NCI-H510A (cell line): ENCODE data around the gene MYCBP2.
"Not testable (repeated sequence)": the region's sequence is repeated elsewhere in the genome, so short reads cannot be mapped to it uniquely, and the experiment has no call there.

Experiments used
- DNase-seq: peaks from one replicate; lab custom pipeline; 2025; lab: John Stamatoyannopoulos, UW

The MYCBP2 gene

DNA sequence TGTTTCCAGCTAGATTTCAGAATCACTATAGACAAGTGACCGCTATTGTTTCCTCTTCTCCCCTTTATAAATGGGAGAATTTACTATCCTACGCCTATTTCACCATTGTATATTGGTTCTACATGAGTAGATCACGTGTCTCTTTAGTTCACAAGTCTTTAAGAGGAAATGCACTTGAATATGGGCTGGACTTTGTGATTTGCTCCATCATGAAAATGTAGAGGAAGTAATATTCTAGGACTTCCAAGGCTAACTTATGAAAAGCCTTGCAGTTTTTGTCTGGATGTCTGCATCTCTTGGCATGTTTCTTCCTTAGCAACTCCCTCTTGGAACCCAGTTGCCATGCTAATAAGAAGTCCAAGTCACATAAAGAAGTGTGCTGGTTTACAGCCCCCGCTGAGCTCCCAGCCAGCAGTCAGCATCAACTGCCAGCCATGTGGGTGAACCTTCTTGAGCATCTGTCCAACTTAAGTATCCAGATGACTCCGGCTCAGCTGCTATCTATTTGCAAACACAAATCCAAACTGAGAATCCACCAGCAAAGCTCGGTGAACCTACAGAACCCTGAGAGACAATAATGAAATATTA lies 295.1 kb downstream of the MYCBP2 start:
- no peak for DNase-seq

GRCh38 chr13:77029436-77029835 lies 297.5 kb downstream of the MYCBP2 start:
- no peak for DNase-seq

GRCh38 chr13:77028202-77028601 lies 298.7 kb downstream of the MYCBP2 start:
- peak; percentile 44 for DNase-seq

GRCh38 chr13:77026861-77027621 lies 299.9 kb downstream of the MYCBP2 start, which contains the start of gene FBXL3:
Gene FBXL3 (minus strand): TSS chr13:77027159. CDS start chr13:77021860, 5,299 bp downstream.
- DNase-seq = peak; percentile 63

DNA sequence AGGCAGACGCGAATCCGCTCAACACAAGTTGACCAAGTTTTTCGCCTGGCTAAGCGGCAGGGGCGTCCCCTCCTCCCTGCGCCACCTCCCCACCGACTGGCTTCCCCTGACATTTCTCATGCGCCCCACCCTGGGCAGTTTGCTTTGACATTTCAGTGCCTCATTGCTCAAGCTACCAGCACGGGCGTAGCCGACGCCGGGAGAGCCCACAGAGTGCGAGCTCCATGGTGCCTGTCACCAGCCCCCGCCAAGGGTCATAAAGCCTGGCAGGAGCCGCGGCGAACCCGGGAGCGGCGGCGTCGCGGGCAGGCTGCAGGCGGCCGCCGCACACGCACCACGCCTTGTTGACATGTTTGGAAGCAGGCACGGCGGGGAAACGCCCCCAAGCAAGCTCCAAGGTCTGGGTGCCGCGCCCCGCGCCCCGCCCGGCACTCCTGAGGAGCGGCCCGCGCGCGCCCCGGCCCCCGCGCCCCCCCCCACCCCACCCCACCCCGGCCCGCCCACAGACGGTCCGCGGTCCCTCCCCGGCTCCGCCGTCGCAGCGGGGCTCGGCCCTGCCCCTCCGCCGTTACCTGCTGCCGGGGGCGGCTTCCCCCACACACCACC lies 300.5 kb downstream of the MYCBP2 start:
- DNase-seq = peak; percentile 60

DNA sequence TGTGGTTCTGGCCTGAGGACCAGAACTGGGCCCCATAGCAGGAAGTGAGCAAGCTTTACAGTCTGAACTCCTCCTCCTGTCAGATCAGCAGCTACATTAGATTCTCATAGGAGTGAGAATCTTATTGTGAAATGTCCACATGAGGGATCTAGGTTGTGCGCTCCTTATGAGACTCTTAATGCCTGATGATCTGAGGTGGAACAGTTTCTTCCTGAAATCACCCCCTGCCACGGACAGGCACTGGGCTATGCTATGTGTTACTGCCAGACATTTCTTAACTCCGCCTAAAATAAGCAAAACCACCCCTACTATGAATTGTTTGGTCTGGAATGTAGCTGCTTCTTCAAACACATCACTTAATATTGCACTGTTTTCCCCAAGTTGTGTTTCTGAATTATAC lies 304.6 kb downstream of the MYCBP2 start:
- no peak for DNase-seq

DNA sequence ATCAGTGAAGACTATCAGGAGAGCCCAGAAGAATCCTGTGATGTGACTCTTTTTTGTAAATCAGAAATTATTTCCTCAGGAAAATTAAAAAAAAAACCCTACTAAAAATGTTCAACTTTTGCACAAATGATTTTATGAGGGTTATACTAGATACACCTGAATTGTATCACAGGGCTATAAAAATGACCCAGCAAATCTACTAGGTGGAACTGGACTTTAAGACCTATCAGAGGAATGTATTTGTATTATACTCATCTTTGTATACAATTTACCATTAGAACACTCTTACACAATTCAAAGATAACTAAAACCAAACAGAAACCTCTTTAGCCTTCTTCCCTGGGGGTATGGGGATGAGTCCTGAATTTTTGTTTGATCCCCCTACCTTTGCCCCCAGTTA lies 307.1 kb downstream of the MYCBP2 start:
- no peak for DNase-seq

DNA sequence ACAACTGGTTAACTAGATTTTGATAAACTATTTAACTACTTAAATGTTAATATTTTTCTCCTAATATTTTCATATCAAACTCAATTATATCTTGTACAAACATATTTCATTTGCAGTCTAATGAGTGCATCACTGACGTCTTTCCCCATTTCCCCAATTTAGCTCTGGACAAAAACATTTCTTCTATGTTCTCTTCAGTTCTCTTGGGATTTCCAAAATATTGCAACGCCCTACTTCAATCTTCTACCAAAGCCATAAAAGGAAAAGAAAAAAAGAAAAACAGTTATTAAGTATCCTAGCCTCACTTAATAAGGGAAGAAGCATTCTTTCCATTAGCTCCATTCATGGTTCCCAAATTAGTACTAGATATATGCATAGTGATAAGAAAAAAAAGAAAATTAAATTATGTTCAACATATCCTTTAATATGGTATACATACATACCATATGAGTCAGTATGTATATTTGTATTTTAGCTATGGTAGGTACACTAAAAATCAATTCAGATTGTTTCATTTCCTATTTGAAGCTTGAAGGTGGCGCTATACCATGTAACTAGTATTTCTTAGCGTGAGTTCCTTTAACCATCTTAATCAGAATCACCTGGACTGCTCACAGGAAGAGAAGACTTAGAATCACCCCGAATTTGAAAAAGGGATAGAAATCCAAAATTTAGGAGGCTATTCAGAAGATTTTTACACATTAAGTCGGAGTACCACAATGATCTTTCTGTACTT lies 309.8 kb downstream of the MYCBP2 start:
- no peak for DNase-seq

- DNase-seq = no peak
Observed at GRCh38 chr13:77016251-77016812, 310.6 kb downstream of the MYCBP2 start.

GRCh38 chr13:77014906-77015685 lies 311.8 kb downstream of the MYCBP2 start:
- no peak for DNase-seq

DNA sequence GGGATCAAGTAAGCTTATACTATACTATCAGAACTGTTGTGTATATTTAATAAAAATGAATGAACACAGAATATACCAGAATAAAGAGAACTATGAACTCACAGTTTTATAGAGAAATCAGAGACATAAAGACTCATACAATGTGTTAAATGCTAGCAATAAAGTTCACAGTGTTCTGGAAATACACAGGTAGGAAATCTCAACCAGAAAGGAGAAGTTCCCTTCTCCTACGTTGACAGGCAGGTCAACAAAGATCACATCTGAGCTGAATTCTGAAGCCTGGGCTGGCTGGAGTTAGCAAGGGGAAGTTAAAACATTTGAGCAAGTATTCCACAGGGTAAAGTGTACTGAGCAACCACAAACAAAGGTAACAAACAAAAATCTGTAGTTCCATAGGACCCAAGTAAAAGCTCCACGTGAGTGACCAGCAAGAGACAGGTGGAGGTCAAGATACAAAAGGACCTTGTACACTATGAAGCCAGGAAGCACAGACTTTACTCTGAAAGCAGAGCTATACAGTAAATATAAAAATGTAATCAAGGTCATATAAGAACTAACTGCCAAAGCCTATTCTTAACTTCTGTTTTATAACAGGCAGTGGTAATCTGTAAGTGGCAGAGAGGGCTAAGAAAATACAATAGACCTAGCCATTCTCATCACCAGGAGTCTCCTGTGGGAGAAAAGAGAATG lies 312.9 kb downstream of the MYCBP2 start:
- no peak for DNase-seq

- not testable (repeated sequence) for DNase-seq
Observed at GRCh38 chr13:77009719-77010118, 317.2 kb downstream of the MYCBP2 start.

DNA sequence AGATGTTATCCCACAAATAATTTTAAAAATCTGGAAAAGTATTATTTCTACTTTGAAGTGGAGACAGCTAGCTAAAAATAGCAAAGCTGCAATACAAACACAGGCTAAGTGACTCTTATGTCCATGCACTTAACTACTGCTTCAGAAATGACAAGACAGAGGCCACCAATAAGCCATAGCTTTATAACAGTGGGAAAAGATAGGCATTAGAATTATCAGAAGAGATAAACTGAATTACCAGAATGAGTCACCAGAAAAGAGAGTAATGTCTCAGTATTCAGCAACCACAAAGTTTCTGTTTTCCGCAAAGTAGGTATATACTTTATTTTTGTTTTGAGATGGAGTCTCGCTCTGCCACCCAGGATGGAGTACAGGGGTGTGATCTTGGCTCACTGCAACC lies 317.9 kb downstream of the MYCBP2 start:
- no peak for DNase-seq

GRCh38 chr13:77008337-77008736 lies 318.6 kb downstream of the MYCBP2 start:
- not testable (repeated sequence) for DNase-seq

DNA sequence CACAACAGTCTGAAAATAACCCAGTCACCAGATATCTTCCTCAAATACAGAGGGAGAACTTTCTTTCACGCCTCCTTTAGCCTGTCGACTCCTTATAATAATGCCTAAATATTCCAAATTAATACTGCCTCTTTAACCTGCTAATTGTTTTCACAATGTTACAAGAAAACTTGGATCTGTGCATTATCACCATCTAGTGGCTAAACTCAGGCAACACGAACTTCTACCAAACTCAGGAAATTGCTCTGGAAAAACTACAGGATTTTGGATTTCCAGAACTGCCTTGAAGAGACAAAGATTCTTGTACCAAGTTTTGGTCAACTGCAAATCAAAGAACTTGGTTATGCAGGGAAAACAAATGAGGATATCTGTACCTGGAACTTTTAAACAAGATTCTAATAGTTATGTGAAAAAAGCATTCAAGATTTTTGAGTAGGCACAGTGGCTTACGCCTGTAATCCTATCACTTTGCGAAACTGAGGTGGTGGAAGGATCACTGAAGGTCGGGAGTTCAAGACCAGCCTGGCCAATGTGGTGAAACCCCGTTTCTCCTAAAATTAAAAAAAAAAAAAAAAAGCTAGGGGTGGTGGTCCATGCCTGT lies 324.2 kb downstream of the MYCBP2 start:
- no peak for DNase-seq

GRCh38 chr13:77001963-77002587 lies 324.8 kb downstream of the MYCBP2 start:
- DNase-seq = no peak

DNA sequence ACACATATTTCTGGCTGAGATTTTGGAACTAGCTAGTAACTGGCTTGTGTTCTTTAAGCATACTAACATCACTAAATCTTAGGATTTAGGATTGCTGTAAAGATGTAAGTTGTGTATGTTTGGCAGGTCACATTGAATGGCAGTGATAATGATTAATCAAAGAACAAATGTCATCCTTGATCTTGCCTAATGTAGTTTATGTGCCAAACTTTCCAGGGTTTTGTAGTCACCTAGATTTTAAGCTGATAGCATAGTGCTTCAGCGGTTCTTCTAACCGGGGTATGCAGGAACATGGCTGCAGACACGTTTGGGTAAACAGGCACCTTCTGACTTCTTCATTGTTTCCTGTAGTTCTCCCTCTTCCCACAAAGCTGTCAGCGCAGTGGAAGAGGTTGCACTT lies 325.4 kb downstream of the MYCBP2 start:
- no peak for DNase-seq

DNA sequence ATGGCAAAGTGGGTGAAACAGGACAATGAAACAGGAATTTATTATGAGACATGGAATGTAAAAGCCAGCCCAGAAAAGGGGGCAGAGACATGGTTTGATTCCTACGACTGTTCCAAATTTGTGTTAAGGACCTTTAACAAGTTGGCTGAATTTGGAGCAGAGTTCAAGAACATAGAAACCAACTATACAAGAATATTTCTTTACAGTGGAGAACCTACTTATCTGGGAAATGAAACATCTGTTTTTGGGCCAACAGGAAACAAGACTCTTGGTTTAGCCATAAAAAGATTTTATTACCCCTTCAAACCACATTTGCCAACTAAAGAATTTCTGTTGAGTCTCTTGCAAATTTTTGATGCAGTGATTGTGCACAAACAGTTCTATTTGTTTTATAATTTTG lies 326.4 kb downstream of the MYCBP2 start:
- no peak for DNase-seq
